IPS DF 4.7 (cell line): ENCODE results near the gene STPG4.
"Not testable (repeated sequence)": the region's sequence is repeated elsewhere in the genome, so short reads cannot be mapped to it uniquely, and the experiment has no call there.

Experiments
- DNase-seq: peaks from one replicate; pipeline ENCODE4 v3.0.0-alpha.2; 2013; ENCODE audit warnings: low spot score; ENCODE audit errors: extremely low read depth

Gene STPG4

GRCh38 chr2:47173986-47174732, 19.1 kb upstream of the STPG4 start:
- DNase-seq: no peak

GRCh38 chr2:47172922-47173695, 18.0 kb upstream of the STPG4 start:
- no peak for DNase-seq

GRCh38 chr2:47172156-47172921, 17.2 kb upstream of the STPG4 start:
- DNase-seq: no peak

- no peak for DNase-seq
These were observed 14.7 kb upstream of the STPG4 start for GRCh38 chr2:47169784-47170183.

- DNase-seq: not testable (repeated sequence)
These were observed 13.8 kb upstream of the STPG4 start for GRCh38 chr2:47168895-47169294.

GRCh38 chr2:47167149-47167548, 12.0 kb upstream of the STPG4 start:
- no peak for DNase-seq

GRCh38 chr2:47165001-47165555, 10.0 kb upstream of the STPG4 start:
- no peak for DNase-seq

- DNase-seq: no peak
These were observed 7.7 kb upstream of the STPG4 start for GRCh38 chr2:47162780-47163179.

- DNase-seq: no peak
These were observed 6.4 kb upstream of the STPG4 start for GRCh38 chr2:47161475-47161874.

- DNase-seq: no peak
These were observed 5.6 kb upstream of the STPG4 start for GRCh38 chr2:47160660-47161059.

GRCh38 chr2:47160211-47160610, 5.1 kb upstream of the STPG4 start:
- no peak for DNase-seq

- DNase-seq: no peak
These were observed 4.5 kb upstream of the STPG4 start for GRCh38 chr2:47159627-47160026.

- no peak for DNase-seq
These were observed 3.5 kb upstream of the STPG4 start for GRCh38 chr2:47158576-47158975.

GRCh38 chr2:47152803-47153202, 2.3 kb downstream of the STPG4 start:
- no peak for DNase-seq

GRCh38 chr2:47150175-47150574, 4.9 kb downstream of the STPG4 start:
- no peak for DNase-seq

GRCh38 chr2:47147021-47147420, 8.1 kb downstream of the STPG4 start:
- DNase-seq: no peak

- no peak for DNase-seq
These were observed 9.6 kb downstream of the STPG4 start for GRCh38 chr2:47145466-47145865.

GRCh38 chr2:47141520-47141919, 13.6 kb downstream of the STPG4 start:
- no peak for DNase-seq

GRCh38 chr2:47134386-47135090, 20.6 kb downstream of the STPG4 start:
- no peak for DNase-seq

- DNase-seq: no peak
These were observed 22.1 kb downstream of the STPG4 start for GRCh38 chr2:47133046-47133445.

- DNase-seq: no peak
These were observed 25.9 kb downstream of the STPG4 start for GRCh38 chr2:47129191-47129706.
